ENCODE results near the gene BORCS6. TPM values are rescaled to one million over a fixed set of nuclear protein-coding genes. Genes with fewer than 3 reads are reported as not detected.

BORCS6 gene
- total and polyA plus RNA-seq, 5 experiments from 2014 or later = 15.1 to 22.6 (median 16.1) TPM

DNA sequence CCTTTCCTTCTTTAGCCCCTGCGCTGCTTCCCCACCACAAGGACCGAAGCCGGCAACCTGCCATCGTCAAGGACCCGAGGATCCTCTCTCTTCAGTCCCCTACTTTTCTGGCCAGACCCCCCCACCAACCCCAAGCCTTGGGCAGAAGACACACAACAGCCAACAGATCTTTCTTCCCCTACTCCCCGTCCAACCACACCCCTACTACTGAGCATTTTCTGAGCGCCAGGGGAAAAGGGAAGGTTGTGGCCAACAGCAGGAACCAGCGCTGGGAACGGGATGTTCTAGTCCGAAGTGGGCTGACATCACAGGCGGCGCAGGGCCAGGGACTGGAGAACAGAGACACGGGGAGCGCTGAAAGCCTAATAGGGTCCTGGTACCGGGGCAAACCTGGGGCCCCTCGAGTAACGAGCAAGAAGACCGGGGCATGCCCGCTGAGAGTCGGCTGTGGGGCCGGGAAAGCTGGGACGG, 38.3 kb downstream of the BORCS6 start:
- Mint-ChIP-seq H3K27me3 (peaks cover 0 to 2% (median 0%) of the 10 kb centered on the region in 5 donors), H3K36me3 (peaks cover 0 to 60% (median 15%) of the 10 kb centered on the region in 3 donors), H3K9me3 (peaks cover 0 to 6% (median 0%) of the 10 kb centered on the region in 9 donors), H3K4me1 (peaks cover 5 to 71% (median 50%) of the 10 kb centered on the region in 4 donors), H3K27ac (peak overlapping the region in 1 of 10 donors; percentile 88), H3K4me3 (peak overlapping the region in 1 of 10 donors; percentile 97)
- DNase-seq (peak in 7 of 10 donors; percentile 22 to 67 (median 55)), ATAC-seq (no peak)
- POLR2A ChIA-PET = interaction anchor here (0.7 to 41.9 kb wide), 10 partner anchors 9 to 295 kb away, joined by 3 to 1171 read pairs (median 7); partner anchors contain the start of genes BORCS6, NAA38, NDEL1 and TMEM107

DNA sequence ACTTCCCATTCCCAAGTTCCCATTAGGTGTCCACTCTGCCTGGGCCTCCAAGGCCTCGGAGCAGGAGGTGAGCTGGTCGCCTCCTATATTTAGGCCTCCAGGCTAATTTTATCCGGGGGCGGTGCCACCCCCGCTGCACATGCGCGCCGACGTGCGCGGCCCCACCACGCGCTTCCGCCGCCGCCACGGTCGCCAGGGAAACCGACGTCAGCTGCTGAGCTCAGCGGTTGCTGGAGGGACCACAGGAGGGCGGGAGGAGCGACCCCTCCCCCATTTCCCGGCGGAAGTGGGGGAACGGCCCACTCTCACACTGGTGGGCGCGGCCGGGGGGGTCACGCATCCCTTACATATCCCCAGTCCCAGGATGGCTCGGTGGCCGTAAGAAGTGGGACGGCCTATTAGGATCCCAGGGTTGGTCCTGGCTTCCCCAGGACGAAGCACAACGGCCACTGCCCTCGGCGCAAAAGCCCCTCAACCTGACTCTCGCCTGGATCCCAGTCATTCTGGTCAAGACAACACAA, 38.8 kb downstream of the BORCS6 start:
- H3K4me1 Mint-ChIP-seq = peaks cover 10 to 73% (median 51%) of the 10 kb centered on the region in 4 donors
- peak overlapping the region in 1 of 10 donors; percentile 88 for H3K27ac Mint-ChIP-seq
- peaks cover 0 to 65% (median 18%) of the 10 kb centered on the region in 3 donors for H3K36me3 Mint-ChIP-seq
- H3K9me3 Mint-ChIP-seq = peaks cover 0 to 6% (median 0%) of the 10 kb centered on the region in 9 donors
- DNase-seq (peak; percentile 87 to 97 (median 96)), ATAC-seq (peak; percentile 47 to 49)
- peak overlapping the region in 1 of 10 donors; percentile 97 for H3K4me3 Mint-ChIP-seq
- H3K27me3 Mint-ChIP-seq = peaks cover 0 to 2% (median 0%) of the 10 kb centered on the region in 5 donors
- POLR2A ChIA-PET = interaction anchor here (0.7 to 41.9 kb wide), 12 partner anchors 10 to 294 kb away, joined by 3 to 1171 read pairs (median 4); partner anchors contain the start of genes BORCS6, NAA38, NDEL1 and SLC25A35

DNA sequence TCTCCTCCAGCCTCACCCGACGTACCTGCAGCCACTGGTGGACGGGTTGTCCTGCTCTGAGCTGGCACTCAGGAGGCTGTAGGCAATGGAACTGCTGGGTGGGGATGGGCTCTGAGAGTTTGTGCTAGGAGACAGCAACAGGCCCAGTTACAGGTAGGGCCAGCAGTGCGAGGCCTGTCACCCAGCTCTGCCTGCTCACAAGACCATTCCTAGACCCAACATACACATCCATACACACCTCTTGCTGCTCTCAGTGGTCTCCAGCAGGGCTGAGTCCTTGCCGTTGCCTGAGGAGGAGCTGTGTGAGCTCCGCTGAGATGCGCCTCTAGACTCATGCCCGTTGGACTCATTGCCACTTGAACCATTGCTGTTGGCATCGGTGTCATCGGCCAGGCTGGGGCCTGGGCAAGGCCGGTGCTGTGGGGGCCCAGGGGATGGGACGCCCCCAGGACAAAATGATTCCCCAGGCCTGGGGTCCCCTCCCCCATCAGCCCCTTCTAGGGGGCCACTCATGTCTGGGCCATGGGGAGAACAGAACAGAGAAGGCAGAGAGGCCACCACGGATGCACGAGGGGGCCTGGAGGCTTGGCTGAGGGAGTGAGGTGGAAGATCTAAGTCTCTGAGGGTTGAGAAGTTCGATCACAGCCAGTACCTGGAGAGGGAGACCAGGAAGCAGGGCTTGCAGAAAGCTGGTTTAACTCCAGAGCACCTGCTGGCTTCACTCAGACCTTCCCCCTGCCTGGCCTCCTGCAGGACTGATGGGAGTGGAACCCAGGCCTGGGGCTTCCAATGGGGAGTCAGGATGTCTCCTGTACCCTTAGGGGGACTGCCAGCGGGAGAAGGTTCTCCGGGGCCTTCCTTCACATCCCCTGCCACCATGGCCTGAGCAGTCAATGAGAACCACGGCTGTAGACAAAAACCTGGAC, 39.5 kb downstream of the BORCS6 start:
- Mint-ChIP-seq H3K27me3 (peaks cover 0 to 2% (median 0%) of the 10 kb centered on the region in 5 donors), H3K27ac (peak overlapping the region in 1 of 10 donors; percentile 52)

DNA sequence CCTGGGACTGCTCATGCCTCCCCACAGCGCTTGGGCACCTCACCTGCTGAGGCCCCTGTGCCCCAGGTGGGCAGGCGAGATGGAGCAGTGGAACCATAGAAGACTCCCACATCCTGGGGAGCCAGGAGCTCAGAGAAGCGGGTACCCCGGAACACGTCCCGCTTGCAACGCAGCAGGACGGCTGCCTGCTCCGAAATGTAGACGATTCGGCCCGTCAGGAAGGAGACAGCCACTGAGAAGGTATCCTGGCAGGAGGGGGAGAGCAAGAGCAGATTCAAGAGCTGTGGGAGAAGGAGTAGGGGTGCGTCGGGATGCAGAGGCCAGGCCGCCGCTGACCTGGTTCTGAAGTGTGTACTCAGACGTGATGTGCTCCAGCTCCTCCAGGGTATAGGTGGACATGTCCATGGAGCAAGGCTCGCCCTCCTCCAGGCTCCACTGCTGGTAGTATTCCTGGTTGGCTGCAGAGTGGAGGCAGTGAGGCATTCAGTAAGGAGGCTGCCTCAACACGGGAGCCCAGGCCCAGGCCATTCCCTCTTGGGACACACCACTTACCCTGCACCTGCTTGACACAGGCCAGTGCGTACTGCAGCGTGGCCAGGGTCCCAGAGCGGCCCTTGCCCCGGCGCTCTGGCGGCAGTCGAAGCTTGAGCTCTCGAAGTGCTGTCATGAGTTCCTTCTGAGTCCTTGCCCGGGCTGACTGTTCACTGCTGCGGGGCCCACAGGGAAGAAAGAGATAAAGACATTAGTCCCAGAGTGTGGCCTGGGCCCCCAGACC, 40.4 kb downstream of the BORCS6 start:
- H3K36me3 Mint-ChIP-seq = peaks cover 0 to 80% (median 22%) of the 10 kb centered on the region in 3 donors
- peak overlapping the region in 4 of 10 donors; percentile 26 to 70 (median 56) for H3K4me3 Mint-ChIP-seq
- peaks cover 0 to 6% (median 0%) of the 10 kb centered on the region in 9 donors for H3K9me3 Mint-ChIP-seq
- peak overlapping the region in 2 of 10 donors; percentile 25 to 83 for H3K27ac Mint-ChIP-seq
- peak in 2 of 10 donors; percentile 7 to 22 for DNase-seq
- no peak for ATAC-seq
- POLR2A ChIA-PET = interaction anchor here (0.5 to 41.9 kb wide), 9 partner anchors 8 to 98 kb away, joined by 3 to 1171 read pairs (median 6); partner anchors contain the start of genes BORCS6, CTC1, TMEM107 and VAMP2
- peaks cover 14 to 63% (median 44%) of the 10 kb centered on the region in 4 donors for H3K4me1 Mint-ChIP-seq
- H3K27me3 Mint-ChIP-seq = peaks cover 0 to 2% (median 0%) of the 10 kb centered on the region in 5 donors

More for the DNA sequence above, 39.5 kb downstream of the BORCS6 start:
- Mint-ChIP-seq H3K4me3 (peak overlapping the region in 4 of 10 donors; percentile 26 to 97 (median 57)), H3K36me3 (peaks cover 0 to 73% (median 22%) of the 10 kb centered on the region in 3 donors), H3K4me1 (peaks cover 14 to 71% (median 50%) of the 10 kb centered on the region in 4 donors), H3K9me3 (peaks cover 0 to 6% (median 0%) of the 10 kb centered on the region in 9 donors)
- DNase-seq = peak in 2 of 10 donors; percentile 15 to 33
- POLR2A ChIA-PET = interaction anchor here (0.5 to 41.9 kb wide), 14 partner anchors 9 to 293 kb away, joined by 3 to 1171 read pairs (median 4); partner anchors contain the start of genes BORCS6, NAA38, NDEL1 and SLC25A35
- ATAC-seq = no peak

DNA sequence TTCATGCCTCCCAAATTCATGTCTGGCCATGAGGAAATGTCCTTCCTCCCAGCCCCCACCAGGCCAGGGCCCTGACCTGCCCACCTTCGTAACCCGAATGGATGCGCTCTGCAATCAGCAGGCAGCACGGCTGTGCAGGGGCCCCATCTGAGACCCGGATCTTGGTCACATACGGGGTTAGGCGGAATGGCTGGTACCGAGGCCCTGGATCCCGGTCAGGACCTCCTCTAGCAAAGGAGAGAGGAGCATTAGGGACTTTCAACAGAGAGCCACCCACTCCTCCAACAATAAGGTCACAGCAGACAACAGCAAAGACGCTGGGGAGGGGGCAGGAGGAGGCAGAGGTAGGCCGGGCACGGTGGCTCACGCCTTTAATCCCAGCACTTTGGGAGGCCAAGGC, 41.4 kb downstream of the BORCS6 start:
- Mint-ChIP-seq H3K4me1 (peaks cover 21 to 54% (median 35%) of the 10 kb centered on the region in 4 donors), H3K4me3 (peak overlapping the region in 2 of 10 donors; percentile 15 to 69), H3K27ac (peak overlapping the region in 6 of 10 donors; percentile 41 to 82 (median 60)), H3K36me3 (peaks cover 0 to 86% (median 27%) of the 10 kb centered on the region in 3 donors), H3K27me3 (peaks cover 0 to 2% (median 0%) of the 10 kb centered on the region in 5 donors), H3K9me3 (peaks cover 0 to 3% (median 0%) of the 10 kb centered on the region in 9 donors)
- POLR2A ChIA-PET = interaction anchor here (0.6 to 41.9 kb wide), 6 partner anchors 7 to 75 kb away, joined by 3 to 1171 read pairs (median 68); partner anchors contain the start of genes BORCS6 and TMEM107
- DNase-seq (peak in 1 of 10 donors; percentile 9), ATAC-seq (no peak)

DNA sequence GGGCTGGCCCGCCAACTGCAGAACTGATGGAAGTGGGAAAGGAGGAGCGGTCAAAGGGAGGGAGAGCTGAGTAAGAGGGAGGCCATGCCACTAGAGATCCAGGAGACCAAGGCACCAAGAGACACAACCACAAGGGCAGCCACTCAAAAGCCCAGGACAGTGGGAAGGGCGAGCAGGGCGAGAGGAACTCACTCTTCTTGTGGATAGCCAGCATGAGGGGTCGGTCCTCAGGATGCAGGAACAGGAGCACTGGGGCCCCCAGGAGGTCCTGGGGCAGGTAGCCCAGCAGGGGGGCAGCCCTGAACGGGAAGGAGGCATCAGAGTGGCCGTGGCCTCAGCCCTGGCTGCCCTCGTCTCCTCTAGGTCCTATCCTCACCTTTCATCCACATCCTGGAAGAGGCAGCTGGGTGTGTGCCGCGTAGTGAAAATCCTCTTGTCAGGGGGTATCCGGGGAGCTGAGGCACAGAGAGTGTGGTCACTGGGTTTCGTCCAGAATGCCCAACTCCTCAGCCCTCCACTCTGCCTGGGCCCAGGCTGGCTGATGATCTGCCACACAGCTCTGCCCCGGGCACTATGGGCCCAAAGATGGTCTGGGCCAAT, 42.1 kb downstream of the BORCS6 start:
- H3K4me3 Mint-ChIP-seq = peak overlapping the region in 3 of 10 donors; percentile 10 to 79 (median 60)
- H3K27me3 Mint-ChIP-seq = peaks cover 0 to 2% (median 0%) of the 10 kb centered on the region in 5 donors
- peaks cover 0 to 85% (median 27%) of the 10 kb centered on the region in 3 donors for H3K36me3 Mint-ChIP-seq
- DNase-seq = peak in 2 of 10 donors; percentile 9 to 14
- peak overlapping the region in 5 of 10 donors; percentile 43 to 88 (median 79) for H3K27ac Mint-ChIP-seq
- H3K4me1 Mint-ChIP-seq = peaks cover 26 to 49% (median 29%) of the 10 kb centered on the region in 4 donors
- ATAC-seq = no peak
- H3K9me3 Mint-ChIP-seq = peaks cover 0 to 3% (median 0%) of the 10 kb centered on the region in 9 donors
- POLR2A ChIA-PET = interaction anchor here (1.2 to 41.9 kb wide), 6 partner anchors 7 to 75 kb away, joined by 3 to 1171 read pairs (median 74); partner anchors contain the start of genes BORCS6 and TMEM107

DNA sequence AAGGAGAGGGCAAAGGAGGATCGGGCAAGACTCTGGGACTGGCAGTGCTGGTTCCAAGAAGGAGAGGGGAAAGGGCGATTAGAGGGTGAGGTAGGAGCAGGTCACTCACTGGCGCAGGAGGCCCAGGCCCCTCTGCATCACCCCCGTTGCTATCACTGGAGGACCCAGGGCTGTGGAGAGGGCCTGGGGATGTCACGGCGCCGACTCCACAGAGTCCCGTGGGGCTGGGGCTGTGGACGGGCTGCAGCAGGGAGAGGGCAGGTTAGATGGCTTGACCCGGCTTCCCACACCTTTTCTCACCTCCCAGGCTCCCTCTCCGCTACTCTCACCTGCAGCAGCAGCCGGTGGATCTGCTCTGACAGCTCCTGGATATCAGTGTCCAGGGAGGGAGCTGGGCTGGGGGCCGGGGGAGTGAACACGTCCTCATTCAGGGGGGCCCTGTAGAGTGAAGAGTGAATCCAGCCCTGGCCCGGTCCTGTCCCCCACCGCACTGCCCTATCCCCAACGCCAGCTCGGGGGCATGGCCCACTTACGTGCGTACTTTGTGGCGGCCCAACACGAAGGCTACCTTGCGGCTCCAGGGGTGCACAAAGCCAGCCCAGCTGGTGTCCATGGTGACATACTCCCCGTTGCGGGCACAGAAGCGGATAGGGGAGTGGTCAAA, 42.7 kb downstream of the BORCS6 start:
- peaks cover 0 to 85% (median 31%) of the 10 kb centered on the region in 3 donors for H3K36me3 Mint-ChIP-seq
- H3K4me3 Mint-ChIP-seq = peak overlapping the region in 3 of 10 donors; percentile 10 to 79 (median 60)
- POLR2A ChIA-PET = interaction anchor here (1.2 to 41.9 kb wide), 6 partner anchors 6 to 76 kb away, joined by 3 to 1171 read pairs (median 74); partner anchors contain the start of genes BORCS6, TMEM107 and VAMP2
- H3K27me3 Mint-ChIP-seq = peaks cover 0 to 2% (median 0%) of the 10 kb centered on the region in 5 donors
- peak overlapping the region in 5 of 10 donors; percentile 7 to 88 (median 28) for H3K27ac Mint-ChIP-seq
- DNase-seq (peak in 1 of 10 donors; percentile 8), ATAC-seq (no peak)
- H3K9me3 Mint-ChIP-seq = peaks cover 0 to 3% (median 0%) of the 10 kb centered on the region in 9 donors
- peaks cover 23 to 43% (median 26%) of the 10 kb centered on the region in 4 donors for H3K4me1 Mint-ChIP-seq

DNA sequence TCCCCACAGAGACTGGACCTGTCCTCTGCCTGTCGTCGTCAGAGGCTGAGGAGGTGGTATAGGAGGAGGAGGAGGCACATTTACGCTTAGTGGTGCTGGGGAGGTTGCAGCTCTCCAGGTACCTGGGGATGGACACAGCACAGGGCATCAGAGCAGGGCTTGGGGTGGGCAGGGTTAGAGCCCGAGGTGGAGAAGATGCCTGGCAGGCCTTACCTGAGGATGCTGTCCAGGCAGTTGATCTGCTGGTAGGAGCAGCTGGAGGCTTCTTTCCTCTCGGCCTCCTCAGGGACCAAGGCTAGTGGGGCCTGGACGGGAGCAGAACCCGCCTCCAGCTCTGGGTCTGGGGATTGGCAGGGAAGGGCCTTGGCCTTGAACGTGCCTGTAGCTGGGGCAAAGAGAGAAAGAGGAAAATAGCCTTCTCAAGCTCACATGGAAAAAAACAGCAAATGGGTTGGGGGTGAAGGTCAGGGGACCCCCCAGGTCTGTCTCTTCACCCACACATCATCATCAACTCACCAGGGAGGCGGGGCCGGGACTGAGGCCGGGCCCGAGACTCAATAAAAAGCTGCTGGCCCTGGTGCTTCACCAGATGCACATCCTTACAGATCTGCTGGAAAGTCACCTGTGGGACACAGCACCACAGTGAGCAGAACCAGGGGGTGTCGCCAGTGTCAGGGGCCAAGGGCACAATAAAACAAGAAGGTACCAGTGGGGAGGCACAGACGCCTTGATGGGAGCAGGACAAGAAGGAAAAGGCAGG, 43.4 kb downstream of the BORCS6 start:
- H3K9me3 Mint-ChIP-seq = peaks cover 0 to 3% (median 0%) of the 10 kb centered on the region in 9 donors
- peak in 2 of 10 donors; percentile 4 to 14 for DNase-seq

DNA sequence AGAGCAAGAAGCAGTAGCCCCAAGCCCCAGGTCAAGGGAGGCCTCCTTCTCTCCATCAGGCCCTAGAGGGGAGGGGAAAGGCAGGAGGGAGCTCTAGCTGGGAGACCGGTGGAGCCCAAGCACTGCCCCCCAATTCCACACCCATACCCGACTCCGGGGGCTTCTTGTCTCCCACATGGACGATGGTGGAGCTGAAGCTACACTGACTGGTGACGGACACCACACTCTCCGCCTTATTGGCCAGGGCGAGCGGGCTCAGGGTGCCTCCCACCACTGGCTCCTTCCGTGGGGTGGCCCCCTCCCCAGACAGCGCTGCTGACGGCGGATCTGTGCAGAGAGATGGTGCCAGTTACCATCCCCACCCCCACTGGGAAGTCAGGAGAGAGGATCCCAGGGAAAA, 44.2 kb downstream of the BORCS6 start:
- peaks cover 12 to 40% (median 27%) of the 10 kb centered on the region in 4 donors for H3K4me1 Mint-ChIP-seq
- peak overlapping the region in 3 of 10 donors; percentile 19 to 26 (median 20) for H3K4me3 Mint-ChIP-seq
- H3K36me3 Mint-ChIP-seq = peaks cover 0 to 91% (median 39%) of the 10 kb centered on the region in 3 donors
- H3K27ac Mint-ChIP-seq = peak overlapping the region in 3 of 10 donors; percentile 15 to 89 (median 84)
- no peak for ATAC-seq
- no peaks in the 10 kb centered on the region for H3K9me3 Mint-ChIP-seq
- POLR2A ChIA-PET = interaction anchor here (0.7 to 41.9 kb wide), 7 partner anchors 7 to 36 kb away, joined by 3 to 1171 read pairs (median 6); partner anchors contain the start of genes BORCS6, PER1, TMEM107 and VAMP2
- peak in 4 of 10 donors; percentile 4 to 25 (median 9) for DNase-seq
- no peaks in the 10 kb centered on the region for H3K27me3 Mint-ChIP-seq

More for the DNA sequence above, 43.4 kb downstream of the BORCS6 start:
- peaks cover 0 to 2% (median 0%) of the 10 kb centered on the region in 5 donors for H3K27me3 Mint-ChIP-seq
- H3K4me3 Mint-ChIP-seq = peak overlapping the region in 4 of 10 donors; percentile 19 to 51 (median 28)
- H3K36me3 Mint-ChIP-seq = peaks cover 0 to 85% (median 35%) of the 10 kb centered on the region in 3 donors
- H3K27ac Mint-ChIP-seq = peak overlapping the region in 6 of 10 donors; percentile 28 to 89 (median 72)
- peaks cover 18 to 42% (median 26%) of the 10 kb centered on the region in 4 donors for H3K4me1 Mint-ChIP-seq
- no peak for ATAC-seq
- POLR2A ChIA-PET = interaction anchor here (0.7 to 41.9 kb wide), 7 partner anchors 5 to 36 kb away, joined by 3 to 1171 read pairs (median 6); partner anchors contain the start of genes BORCS6, TMEM107 and VAMP2
